Pulmonary artery endothelial cell (primary cell): ENCODE measurements around the gene RESP18. TPM values are rescaled to one million over a fixed set of nuclear protein-coding genes. Genes with fewer than 3 reads are reported as not detected.

ENCODE experiments used
- DNase-seq: peaks from one replicate; pipeline ENCODE4 v3.0.0-alpha.2; 2011; ENCODE audit warnings: low read depth, low spot score
- total RNA-seq: library from RNA; depleted of rRNA; stranded (reverse); fragments of >200 nt; gene quantifications from 2 replicates; pipeline ENCODE4 v1.2.3, GENCODE V29; 2014

The RESP18 gene
- total RNA-seq, 1 donor from 2014 or later = not detected

DNA sequence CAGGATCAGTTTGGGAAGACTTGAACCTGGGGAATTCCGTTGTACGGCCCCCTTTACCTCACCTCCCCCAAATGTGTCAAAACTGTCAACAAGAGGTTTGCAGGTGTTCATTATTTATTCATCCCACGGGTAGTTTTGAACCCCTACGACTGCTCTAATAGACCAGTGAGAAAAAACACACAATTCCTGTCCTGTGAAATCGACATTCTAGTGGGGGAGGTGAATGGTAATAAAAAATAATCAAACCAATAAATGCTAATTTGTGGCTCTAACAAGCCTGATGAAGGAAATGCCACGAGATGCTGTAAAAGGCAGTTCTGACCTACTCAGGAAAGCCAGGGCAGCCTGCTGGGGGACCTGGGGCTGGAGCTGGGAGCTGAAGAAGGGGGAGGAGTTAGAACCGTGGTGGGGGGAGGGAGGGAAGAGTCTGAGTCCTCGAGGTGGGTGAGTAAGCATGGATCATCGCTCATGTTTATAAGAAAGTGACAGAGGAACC lies 53.8 kb downstream of the RESP18 start:
- no peak for DNase-seq

- DNase-seq = no peak
Observed at GRCh38 chr2:219277703-219278654, 54.6 kb downstream of the RESP18 start.

Other genes starting within 250 kb of the RESP18 start
- gene NHEJ1, start 171.9 kb downstream of the RESP18 start, total RNA-seq = 16.4 and 26.3 TPM in 2 replicates
- gene SLC23A3, start 162.7 kb downstream of the RESP18 start, total RNA-seq = 0.59 and 2.2 TPM in 2 replicates
- 18.4 and 24.1 TPM in 2 replicates for gene CNPPD1, start 155.8 kb downstream of the RESP18 start, total RNA-seq
- gene RETREG2, start 154.5 kb downstream of the RESP18 start, total RNA-seq = 52.6 and 60.1 TPM in 2 replicates
- 18.8 and 20.2 TPM in 2 replicates for gene ZFAND2B, start 126.0 kb downstream of the RESP18 start, total RNA-seq
- 20.0 and 69.3 TPM in 2 replicates for gene ABCB6, start 113.8 kb downstream of the RESP18 start, total RNA-seq
- gene ATG9A, start 103.1 kb downstream of the RESP18 start, total RNA-seq = 41.3 and 53.3 TPM in 2 replicates
- 18.5 and 22.1 TPM in 2 replicates for gene ANKZF1, start 102.9 kb downstream of the RESP18 start, total RNA-seq
- 5.9 and 8.1 TPM in 2 replicates for gene GLB1L, start 87.3 kb downstream of the RESP18 start, total RNA-seq
- 22.2 and 23.5 TPM in 2 replicates for gene STK16, start 87.3 kb downstream of the RESP18 start, total RNA-seq
- gene TUBA4B, start 79.5 kb downstream of the RESP18 start, total RNA-seq = not detected in 2 replicates
- gene TUBA4A, start 78.8 kb downstream of the RESP18 start, total RNA-seq = 14.0 and 29.0 TPM in 2 replicates
- 20.8 and 31.0 TPM in 2 replicates for gene DNAJB2, start 53.4 kb downstream of the RESP18 start, total RNA-seq
- gene PTPRN, start 23.3 kb downstream of the RESP18 start, total RNA-seq = not detected in 2 replicates
- 50.0 and 60.6 TPM in 2 replicates for gene DNPEP, start 55.2 kb upstream of the RESP18 start, total RNA-seq
- not detected in 2 replicates for gene DES, start 85.6 kb upstream of the RESP18 start, total RNA-seq
- 0.39 and 1.8 TPM in 2 replicates for gene SPEG, start 102.1 kb upstream of the RESP18 start, total RNA-seq
- 44.5 and 45.1 TPM in 2 replicates for gene GMPPA, start 166.1 kb upstream of the RESP18 start, total RNA-seq
- gene ASIC4, start 181.7 kb upstream of the RESP18 start, total RNA-seq = not detected in 2 replicates
- 0.35 and 0.86 TPM in 2 replicates for gene CHPF, start 211.1 kb upstream of the RESP18 start, total RNA-seq
- not detected in 2 replicates for gene TMEM198, start 211.3 kb upstream of the RESP18 start, total RNA-seq
- gene OBSL1, start 238.8 kb upstream of the RESP18 start, total RNA-seq = 15.6 and 22.2 TPM in 2 replicates
- not detected in 2 replicates for gene INHA, start 239.6 kb upstream of the RESP18 start, total RNA-seq